Neural progenitor cell (in vitro differentiated cells): Measurements from ENCODE around the gene KRT3. TPM values are rescaled to one million over a fixed set of nuclear protein-coding genes. Genes with fewer than 3 reads are reported as not detected.

Source experiments
- DNase-seq: peaks from one replicate; pipeline ENCODE4 v3.0.0-alpha.2; 2016; ENCODE audit warnings: low spot score
- H2AFZ ChIP-seq: fragments of 200-600 bp; sonication (generic); replicated peaks from 2 replicates; pipeline ENCODE4 v1.6.1; 2016; ENCODE audit warnings: antibody characterized with exemption
- H3F3A ChIP-seq: fragments of 200-600 bp; sonication (generic); 2 replicates; pipeline ENCODE4 v1.6.1; 2016; ENCODE audit warnings: antibody characterized with exemption, low read depth
- H3K27ac ChIP-seq: fragments of 200-600 bp; sonication (generic); 2 replicates; pipeline ENCODE4 v1.5.1; 2016; ENCODE audit warnings: mild to moderate bottlenecking
- H3K27me3 ChIP-seq: fragments of 200-600 bp; sonication (generic); 2 replicates; pipeline ENCODE4 v1.6.1; 2016; ENCODE audit warnings: mild to moderate bottlenecking, moderate library complexity
- H3K36me3 ChIP-seq: fragments of 200-600 bp; sonication (generic); 2 replicates; pipeline ENCODE4 v1.5.1; 2016
- H3K4me1 ChIP-seq: fragments of 200-600 bp; sonication (generic); 2 replicates; pipeline ENCODE4 v1.6.1; 2016; ENCODE audit warnings: mixed run types
- H3K4me2 ChIP-seq: fragments of 200-600 bp; sonication (generic); 2 replicates; pipeline ENCODE4 v1.6.1; 2016
- H3K4me3 ChIP-seq: fragments of 200-600 bp; sonication (generic); 2 replicates; pipeline ENCODE4 v1.5.1; 2016
- H3K79me2 ChIP-seq: fragments of 200-600 bp; sonication (generic); 2 replicates; pipeline ENCODE4 v1.6.1; 2016; ENCODE audit warnings: low read depth
- H3K9ac ChIP-seq: fragments of 200-600 bp; sonication (generic); 2 replicates; pipeline ENCODE4 v1.6.1; 2016
- H3K9me3 ChIP-seq: fragments of 200-600 bp; sonication (generic); 2 replicates; pipeline ENCODE4 v1.5.1; 2016; ENCODE audit warnings: low read depth
- H4K20me1 ChIP-seq: fragments of 200-600 bp; sonication (generic); 2 replicates; pipeline ENCODE4 v1.6.1; 2016; ENCODE audit warnings: low read depth
- H3K27ac Mint-ChIP-seq: 3 replicates; pipeline ENCODE4 v1.8.0; 2021; ENCODE audit warnings: mixed read lengths
- H3K27me3 Mint-ChIP-seq: 2 replicates; pipeline ENCODE4 v1.8.0; 2022; ENCODE audit warnings: low read depth, mild to moderate bottlenecking, inconsistent platforms, moderate library complexity, mixed read lengths; ENCODE audit not compliant: insufficient read depth
- H3K36me3 Mint-ChIP-seq: 3 replicates; pipeline ENCODE4 v1.8.0; 2021; ENCODE audit warnings: mixed read lengths
- H3K4me1 Mint-ChIP-seq: 3 replicates; pipeline ENCODE4 v1.8.0; 2021; ENCODE audit warnings: mixed read lengths
- H3K4me3 Mint-ChIP-seq: 3 replicates; pipeline ENCODE4 v1.8.0; 2021; ENCODE audit warnings: mild to moderate bottlenecking, moderate library complexity, mixed read lengths
- H3K9me3 Mint-ChIP-seq: 3 replicates; pipeline ENCODE4 v1.8.0; 2020; ENCODE audit warnings: mixed read lengths
- CTCF ChIP-seq: fragments of 200-600 bp; sonication (generic); IDR thresholded peaks from 2 replicates; pipeline ENCODE4 v1.5.1; 2017; ENCODE audit warnings: antibody characterized with exemption, mild to moderate bottlenecking
- EZH2 ChIP-seq: fragments of 200-600 bp; sonication (generic); IDR thresholded peaks from 2 replicates; pipeline ENCODE4 v1.6.1; 2017; ENCODE audit warnings: antibody characterized with exemption, mild to moderate bottlenecking, moderate library complexity
- EZH2phosphoT487 ChIP-seq: fragments of 200-600 bp; sonication (generic); IDR thresholded peaks from 2 replicates; pipeline ENCODE4 v1.6.1; 2017; ENCODE audit warnings: antibody characterized with exemption
- total RNA-seq: library from RNA; depleted of rRNA; stranded (reverse); fragments of >200 nt; gene quantifications from 2 replicates; pipeline ENCODE4 v1.2.3, GENCODE V29; 2015; ENCODE audit warnings: low replicate concordance

Gene KRT3
- total RNA-seq, 1 donor from 2014 or later: not detected

- TF ChIP-seq EZH2phosphoT487 (no peak), CTCF (no peak), EZH2 (no peak)
- no peak overlapping the region for H2AFZ ChIP-seq
Observed at GRCh38 chr12:52838609-52839435, 42.9 kb upstream of the KRT3 start.

GRCh38 chr12:52837781-52838608 lies 42.1 kb upstream of the KRT3 start:
- Histone ChIP-seq H3F3A (no peaks in the 10 kb centered on the region), H2AFZ (no peak overlapping the region), H3K9ac (no peak overlapping the region), H3K27me3 (no peaks in the 10 kb centered on the region), H3K36me3 (no peaks in the 10 kb centered on the region), H3K4me1 (peaks cover 5% of the 10 kb centered on the region), H3K27ac (no peak overlapping the region), H3K9me3 (no peaks in the 10 kb centered on the region), H3K4me2 (no peak overlapping the region), H3K79me2 (no peaks in the 10 kb centered on the region), H4K20me1 (no peaks in the 10 kb centered on the region), H3K4me3 (no peak overlapping the region)
- Mint-ChIP-seq H3K4me3 (no peak overlapping the region), H3K36me3 (no peaks in the 10 kb centered on the region), H3K4me1 (peaks cover 39% of the 10 kb centered on the region), H3K27ac (no peak overlapping the region), H3K9me3 (no peaks in the 10 kb centered on the region), H3K27me3 (peaks cover 17% of the 10 kb centered on the region)
- no peak for TF ChIP-seq EZH2phosphoT487
- no peak for TF ChIP-seq CTCF
- TF ChIP-seq EZH2: no peak
- DNase-seq: no peak

More at GRCh38 chr12:52838609-52839435, 42.9 kb upstream of the KRT3 start:
- DNase-seq: no peak
- H3K4me1 Mint-ChIP-seq: peaks cover 36% of the 10 kb centered on the region
- H3K36me3 Mint-ChIP-seq: no peaks in the 10 kb centered on the region
- H3K27me3 ChIP-seq: no peaks in the 10 kb centered on the region
- no peaks in the 10 kb centered on the region for H3K79me2 ChIP-seq
- no peaks in the 10 kb centered on the region for H3K9me3 Mint-ChIP-seq
- no peaks in the 10 kb centered on the region for H4K20me1 ChIP-seq
- no peaks in the 10 kb centered on the region for H3F3A ChIP-seq
- no peak overlapping the region for H3K9ac ChIP-seq
- H3K4me2 ChIP-seq: no peak overlapping the region
- peaks cover 5% of the 10 kb centered on the region for H3K4me1 ChIP-seq
- H3K4me3 ChIP-seq: no peak overlapping the region
- H3K36me3 ChIP-seq: no peaks in the 10 kb centered on the region
- peak overlapping the region; percentile 50 for H3K27ac Mint-ChIP-seq
- H3K27me3 Mint-ChIP-seq: peaks cover 21% of the 10 kb centered on the region
- H3K4me3 Mint-ChIP-seq: no peak overlapping the region
- no peaks in the 10 kb centered on the region for H3K9me3 ChIP-seq
- no peak overlapping the region for H3K27ac ChIP-seq

- Histone ChIP-seq H3K36me3 (no peaks in the 10 kb centered on the region), H3K4me3 (no peak overlapping the region), H3F3A (no peaks in the 10 kb centered on the region), H3K9ac (no peak overlapping the region), H3K27me3 (no peaks in the 10 kb centered on the region), H3K9me3 (no peaks in the 10 kb centered on the region), H3K79me2 (no peaks in the 10 kb centered on the region), H3K4me1 (peaks cover 5% of the 10 kb centered on the region), H4K20me1 (no peaks in the 10 kb centered on the region), H2AFZ (no peak overlapping the region), H3K27ac (no peak overlapping the region), H3K4me2 (no peak overlapping the region)
- Mint-ChIP-seq H3K9me3 (no peaks in the 10 kb centered on the region), H3K4me3 (no peak overlapping the region), H3K27ac (peak overlapping the region; percentile 75), H3K36me3 (no peaks in the 10 kb centered on the region), H3K27me3 (peaks cover 15% of the 10 kb centered on the region), H3K4me1 (peaks cover 42% of the 10 kb centered on the region)
- no peak for DNase-seq
- TF ChIP-seq EZH2phosphoT487 (no peak), EZH2 (no peak), CTCF (no peak)
Observed at GRCh38 chr12:52837413-52837741, 41.5 kb upstream of the KRT3 start.
